HG03139 (cell line): Measurements from ENCODE around the gene OR2A25.

ENCODE experiments used
- ATAC-seq: cut with Tn5 transposase; IDR thresholded peaks from one replicate; pipeline ENCODE4 v1.9.1; 2021; ENCODE audit not compliant: unreplicated experiment

OR2A25 gene

DNA sequence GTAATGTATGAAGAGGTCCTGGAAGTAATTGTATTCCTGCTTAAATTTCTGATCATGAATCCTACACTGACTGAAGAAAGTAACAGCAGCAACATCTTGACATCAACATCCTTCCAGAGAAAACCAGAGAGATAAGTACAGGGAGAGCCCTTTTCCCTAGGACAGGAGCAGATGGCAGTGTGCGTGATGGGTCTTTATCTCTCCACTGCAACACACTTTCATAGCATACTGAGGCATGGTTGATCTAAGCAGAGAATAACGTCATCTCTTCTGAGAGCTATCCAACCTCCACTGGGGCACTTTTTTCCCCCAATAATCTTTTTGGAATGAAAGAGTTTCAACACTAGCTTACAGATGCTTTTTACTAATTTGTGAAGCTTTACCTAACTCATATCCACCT lies 342 bp downstream of the OR2A25 start:
- ATAC-seq, result no peak

DNA sequence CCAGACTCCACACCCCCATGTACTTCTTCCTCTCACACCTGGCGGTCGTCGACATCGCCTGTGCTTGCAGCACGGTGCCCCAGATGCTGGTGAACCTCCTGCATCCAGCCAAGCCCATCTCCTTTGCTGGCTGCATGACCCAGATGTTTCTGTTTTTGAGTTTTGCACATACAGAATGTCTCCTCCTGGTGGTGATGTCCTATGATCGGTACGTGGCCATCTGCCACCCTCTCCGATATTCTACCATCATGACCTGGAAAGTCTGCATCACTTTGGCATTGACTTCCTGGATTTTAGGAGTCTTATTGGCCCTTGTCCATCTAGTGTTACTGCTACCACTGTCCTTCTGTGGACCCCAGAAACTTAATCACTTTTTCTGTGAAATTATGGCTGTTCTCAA lies 4.8 kb downstream of the OR2A25 start:
- no peak for ATAC-seq

DNA sequence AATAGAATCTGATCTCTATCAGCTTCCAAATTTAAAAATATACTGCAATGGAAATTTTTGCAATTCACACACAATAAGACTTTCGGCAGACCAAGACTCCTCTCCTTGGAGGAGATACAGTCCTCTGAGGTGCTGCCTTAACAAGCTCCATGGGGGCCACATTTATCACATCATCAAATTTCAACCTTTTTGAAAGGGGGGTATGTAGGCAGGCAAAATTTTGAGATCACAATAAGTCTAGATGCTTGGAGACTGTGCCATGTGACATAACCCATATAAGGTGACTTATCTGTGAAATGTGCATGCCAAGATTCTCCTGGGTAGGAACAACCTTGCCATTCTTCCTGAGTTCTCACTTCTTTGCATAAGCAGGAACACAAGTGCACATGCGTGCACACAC lies 16.4 kb downstream of the OR2A25 start, which contains the start of gene OR2A12:
Gene OR2A12, plus strand, starts transcription at position 301 of the 400 bp plus-strand sequence. CDS start 8,830 bp downstream, outside the sequence.
- no peak for ATAC-seq

GRCh38 chr7:144086730-144087129 lies 17.1 kb downstream of the OR2A25 start:
- ATAC-seq, result no peak

DNA sequence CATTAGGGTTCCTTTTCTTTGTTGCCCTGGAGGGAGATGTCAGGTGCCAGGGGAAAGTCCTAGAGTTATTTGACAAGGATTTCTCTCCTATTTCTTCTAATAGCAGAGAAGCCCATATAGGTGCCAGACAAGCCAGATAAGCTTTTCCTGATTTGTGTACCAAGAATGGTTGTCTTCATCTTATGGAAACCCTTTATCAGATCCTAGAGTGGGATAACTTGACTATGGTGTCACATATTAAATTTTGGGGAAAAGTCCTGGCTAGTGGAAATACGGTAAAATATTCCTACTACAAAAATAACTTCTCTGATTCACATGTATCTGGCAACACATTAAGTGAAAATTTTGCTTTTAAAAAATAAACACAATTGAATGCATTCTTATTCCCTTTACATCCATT lies 17.6 kb downstream of the OR2A25 start:
- ATAC-seq, result no peak

GRCh38 chr7:144090667-144091066 lies 21.1 kb downstream of the OR2A25 start:
- ATAC-seq, result no peak

DNA sequence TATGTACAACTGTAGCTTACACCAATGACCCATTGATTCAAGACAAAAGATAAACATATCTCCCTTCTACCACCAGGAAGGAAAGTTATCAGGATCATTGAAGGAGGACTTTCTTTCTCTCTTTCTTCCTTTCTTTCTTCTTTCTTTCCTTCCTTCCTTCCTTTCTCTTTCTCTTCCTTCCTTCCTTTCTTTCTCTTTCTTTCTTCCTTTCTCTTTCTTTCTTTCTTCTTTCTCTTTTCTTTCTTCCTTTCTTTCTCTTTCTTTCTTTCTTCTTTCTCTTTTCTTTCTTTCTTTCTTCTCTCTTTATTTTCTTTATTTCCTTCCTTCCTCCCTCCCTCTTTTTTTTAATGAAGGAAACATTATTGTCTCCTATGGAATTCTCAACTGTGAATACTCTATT lies 29.2 kb downstream of the OR2A25 start:
- ATAC-seq, result no peak

DNA sequence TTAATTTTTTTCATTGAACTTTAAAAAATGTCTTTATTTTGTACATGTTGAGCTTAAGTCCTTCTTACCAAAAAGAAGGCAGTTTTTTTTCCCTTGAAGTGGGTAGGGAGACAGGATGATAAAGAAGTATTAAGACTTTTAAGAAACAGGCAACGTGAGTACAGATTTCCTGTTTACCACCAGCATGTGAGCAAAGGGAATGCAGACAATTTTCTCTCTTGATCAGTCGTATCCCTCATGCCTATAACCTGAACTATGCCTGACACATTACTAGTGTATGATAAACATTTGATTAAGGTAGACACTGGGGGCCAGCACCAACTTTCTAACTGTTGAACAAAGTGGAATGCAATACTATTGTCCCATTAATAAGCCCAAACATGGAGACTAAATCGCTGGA lies 31.0 kb downstream of the OR2A25 start:
- no peak for ATAC-seq

- ATAC-seq, result no peak
These were observed 32.4 kb downstream of the OR2A25 start for GRCh38 chr7:144102041-144102440.

GRCh38 chr7:144105211-144105610 lies 35.6 kb downstream of the OR2A25 start:
- ATAC-seq, result no peak

DNA sequence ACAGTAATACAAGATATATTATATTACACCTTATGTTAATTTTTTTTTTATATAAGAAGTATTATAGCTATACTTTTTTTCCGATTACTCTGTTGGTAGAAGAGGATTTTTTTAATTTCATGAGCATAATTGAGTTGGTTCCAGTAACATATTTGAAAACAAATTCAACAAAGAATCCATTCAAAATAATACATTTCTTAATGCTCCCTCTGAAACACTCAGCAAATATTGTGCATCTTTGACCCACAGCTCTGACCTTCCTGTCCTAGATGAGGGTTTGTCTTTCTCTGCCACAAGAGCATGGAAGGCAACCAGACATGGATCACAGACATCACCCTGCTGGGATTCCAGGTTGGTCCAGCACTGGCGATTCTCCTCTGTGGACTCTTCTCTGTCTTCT lies 39.7 kb downstream of the OR2A25 start, which contains the start of gene OR2A2:
Gene OR2A2, plus strand, starts transcription at position 301 of the 400 bp plus-strand sequence. Its CDS starts 0 bp downstream, at position 301.
- ATAC-seq, result no peak

DNA sequence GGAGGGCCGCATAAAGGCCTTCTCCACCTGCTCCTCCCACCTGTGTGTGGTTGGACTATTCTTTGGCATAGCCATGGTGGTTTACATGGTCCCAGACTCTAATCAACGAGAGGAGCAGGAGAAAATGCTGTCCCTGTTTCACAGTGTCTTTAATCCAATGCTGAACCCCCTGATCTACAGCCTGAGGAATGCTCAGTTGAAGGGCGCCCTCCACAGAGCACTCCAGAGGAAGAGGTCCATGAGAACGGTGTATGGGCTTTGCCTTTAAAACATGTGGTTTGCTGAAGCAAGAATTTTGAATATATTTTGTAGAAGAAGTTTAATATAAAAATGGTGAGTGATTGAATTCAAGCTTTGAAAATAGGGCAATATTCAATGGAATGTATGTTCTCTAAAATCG lies 40.7 kb downstream of the OR2A25 start:
- ATAC-seq, result no peak

- no peak for ATAC-seq
These were observed 44.0 kb downstream of the OR2A25 start for GRCh38 chr7:144113651-144114050.

DNA sequence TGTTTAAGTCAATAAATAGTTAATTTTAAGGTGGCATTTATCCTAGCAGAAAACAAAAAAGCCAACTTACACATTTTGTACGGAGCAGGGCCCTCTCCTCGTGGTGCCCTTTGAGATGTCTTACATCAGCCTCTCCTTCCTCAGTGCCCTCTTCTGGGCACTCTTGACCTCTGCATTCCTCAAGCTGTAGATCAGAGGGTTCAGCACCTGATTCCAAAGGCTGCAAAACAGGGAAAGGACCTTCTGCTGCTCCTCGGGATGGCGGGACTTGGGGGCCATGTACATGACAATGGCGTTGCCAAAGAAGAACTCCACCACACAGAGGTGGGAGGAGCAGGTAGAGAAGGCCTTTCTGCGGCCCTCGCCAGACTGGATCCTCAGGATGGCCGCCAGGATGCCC lies 48.7 kb downstream of the OR2A25 start:
- no peak for ATAC-seq

- ATAC-seq, result no peak
These were observed 53.3 kb downstream of the OR2A25 start, which contains the start of gene OR2A14 for GRCh38 chr7:144122876-144123275. Gene OR2A14 (plus strand): TSS chr7:144123176. CDS start chr7:144129113, 5,937 bp downstream.
